Uterus (tissue), 4 donors: ENCODE results near the gene PTPN14. TPM values are rescaled to one million over a fixed set of nuclear protein-coding genes. Genes with fewer than 3 reads are reported as not detected.
"Not testable (repeated sequence)": the region's sequence is repeated elsewhere in the genome, so short reads cannot be mapped to it uniquely, and the experiment has no call there.

Experiments used
- DNase-seq, 2 donors: peaks; one replicate each; pipeline ENCODE4 v3.0.0-alpha.2; 2019 to 2020
- H3K27ac ChIP-seq, 2 donors: fragments of 200-600 bp; sonication (generic); 1 replicate in 1 of 2; 2 replicates in 1 of 2; pipeline ENCODE4 v1.5.1; 2016 to 2018
- H3K27me3 ChIP-seq, 2 donors: fragments of 200-600 bp; sonication (generic); one replicate each; pipeline ENCODE4 v1.5.1; 2018 to 2019; ENCODE audit warnings: control low read depth in 1 of 2
- H3K36me3 ChIP-seq, 2 donors: fragments of 200-600 bp; sonication (generic); one replicate each; pipeline ENCODE4 v1.5.1; 2019; ENCODE audit warnings: control low read depth in 1 of 2
- H3K4me1 ChIP-seq, 2 donors: fragments of 200-600 bp; sonication (generic); one replicate each; pipeline ENCODE4 v1.5.1; 2018 to 2019; ENCODE audit warnings: control low read depth in 1 of 2
- H3K4me3 ChIP-seq, 2 donors: fragments of 200-600 bp; sonication (generic); 1 replicate in 1 of 2; 2 replicates in 1 of 2; pipeline ENCODE4 v1.5.1; 2018 to 2019; ENCODE audit warnings: mild to moderate bottlenecking in 1 of 2
- H3K9me3 ChIP-seq, 2 donors: fragments of 200-600 bp; sonication (generic); one replicate each; pipeline ENCODE4 v1.5.1; 2019; ENCODE audit warnings: control low read depth in 1 of 2
- POLR2A ChIP-seq, 2 donors: fragments of 450-650 bp; IDR thresholded peaks; one replicate each; pipeline ENCODE4 v1.6.1; 2016; ENCODE audit warnings: antibody characterized with exemption in 2 of 2, mild to moderate bottlenecking in 1 of 2, moderate library complexity in 1 of 2
- intact Hi-C: fragments of 100-400 bp; cut with DNase I; formaldehyde crosslinking; loops from one replicate; pipeline ENCODE4 v1.15.1; 2023; ENCODE audit warnings: low total_unique reads
- total RNA-seq, 4 donors: library from RNA; depleted of rRNA in 3 of 4; stranded (reverse); fragments of >200 nt in 3 of 4; gene quantifications; one replicate each; pipeline versions ENCODE4 v1.1.0 to v1.2.4, GENCODE V29; 2014 to 2023
- TF ChIP-seq, protein P1 (sequence below), 4 experiments: fragments of 200-600 bp in 2 of 4; fragments of 450-650 bp in 2 of 4; sonication (generic) in 2 of 4; IDR thresholded peaks; one replicate each; pipeline ENCODE4 v1.5.1; 2016 to 2019; ENCODE audit warnings: antibody characterized with exemption in 4 of 4, mild to moderate bottlenecking in 2 of 4, moderate library complexity in 1 of 4
- donor health status: DM: yes; HTN: yes; CAD: no.

The PTPN14 gene
- total RNA-seq, 4 donors from 2014 or later = 13.2 to 78.0 (median 30.9) TPM

DNA sequence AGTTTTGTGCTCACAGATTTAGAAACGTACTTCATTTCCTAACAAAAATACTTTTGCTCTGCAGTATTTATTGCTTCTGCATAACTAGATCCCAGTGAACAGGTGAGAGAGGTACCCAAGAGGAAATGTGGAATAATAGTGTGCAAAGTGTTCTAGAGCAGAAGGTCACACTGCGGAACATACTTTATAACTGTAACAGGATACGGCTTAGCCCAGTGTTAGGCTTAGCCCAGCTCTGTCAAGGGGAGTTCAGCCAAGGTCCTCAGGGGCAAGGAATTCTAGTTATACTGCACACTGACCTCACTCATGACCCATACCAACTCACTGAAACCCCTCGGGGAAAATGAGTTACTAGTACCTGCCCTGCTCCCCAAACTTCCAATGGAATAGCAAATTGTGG lies 55.3 kb downstream of the PTPN14 start:
- no peaks in the 10 kb centered on the region for H3K4me1 ChIP-seq
- H3K27me3 ChIP-seq = no peaks in the 10 kb centered on the region
- TF ChIP-seq, protein P1, sequence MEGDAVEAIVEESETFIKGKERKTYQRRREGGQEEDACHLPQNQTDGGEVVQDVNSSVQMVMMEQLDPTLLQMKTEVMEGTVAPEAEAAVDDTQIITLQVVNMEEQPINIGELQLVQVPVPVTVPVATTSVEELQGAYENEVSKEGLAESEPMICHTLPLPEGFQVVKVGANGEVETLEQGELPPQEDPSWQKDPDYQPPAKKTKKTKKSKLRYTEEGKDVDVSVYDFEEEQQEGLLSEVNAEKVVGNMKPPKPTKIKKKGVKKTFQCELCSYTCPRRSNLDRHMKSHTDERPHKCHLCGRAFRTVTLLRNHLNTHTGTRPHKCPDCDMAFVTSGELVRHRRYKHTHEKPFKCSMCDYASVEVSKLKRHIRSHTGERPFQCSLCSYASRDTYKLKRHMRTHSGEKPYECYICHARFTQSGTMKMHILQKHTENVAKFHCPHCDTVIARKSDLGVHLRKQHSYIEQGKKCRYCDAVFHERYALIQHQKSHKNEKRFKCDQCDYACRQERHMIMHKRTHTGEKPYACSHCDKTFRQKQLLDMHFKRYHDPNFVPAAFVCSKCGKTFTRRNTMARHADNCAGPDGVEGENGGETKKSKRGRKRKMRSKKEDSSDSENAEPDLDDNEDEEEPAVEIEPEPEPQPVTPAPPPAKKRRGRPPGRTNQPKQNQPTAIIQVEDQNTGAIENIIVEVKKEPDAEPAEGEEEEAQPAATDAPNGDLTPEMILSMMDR (IDR thresholded peaks at IDR 0.05) = no peak
- no peak for TF ChIP-seq POLR2A (IDR thresholded peaks at IDR 0.05)
- peak overlapping the region in 1 of 2 donors; percentile 36 for H3K27ac ChIP-seq
- no peak overlapping the region for H3K4me3 ChIP-seq
- no peaks in the 10 kb centered on the region for H3K36me3 ChIP-seq
- intact Hi-C loops = no loop called here
- H3K9me3 ChIP-seq = no peaks in the 10 kb centered on the region
- no peak for DNase-seq

DNA sequence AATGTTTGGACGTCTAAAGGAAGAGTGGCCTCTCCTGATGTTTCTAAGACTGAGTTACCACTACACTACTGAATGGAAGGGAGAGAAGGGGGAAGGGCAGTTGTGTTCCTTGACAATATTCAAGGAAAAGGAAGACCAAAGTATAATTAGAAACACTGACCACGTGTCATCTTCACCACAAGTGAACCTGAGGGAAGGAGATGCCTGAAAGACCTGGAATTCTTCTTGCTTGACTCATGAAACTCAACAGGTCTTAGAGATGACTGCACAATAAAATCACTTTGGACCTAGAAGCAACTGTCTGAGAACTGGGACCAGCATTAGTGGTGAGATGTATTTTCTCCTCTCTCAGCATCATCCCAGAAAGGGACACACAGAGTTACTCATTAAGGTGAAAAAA lies 56.7 kb downstream of the PTPN14 start:
- TF ChIP-seq, protein P1 (IDR thresholded peaks at IDR 0.05) = no peak
- TF ChIP-seq POLR2A (IDR thresholded peaks at IDR 0.05) = no peak
- H3K27ac ChIP-seq = peak overlapping the region in 1 of 2 donors; percentile 27
- intact Hi-C loops = no loop called here

DNA sequence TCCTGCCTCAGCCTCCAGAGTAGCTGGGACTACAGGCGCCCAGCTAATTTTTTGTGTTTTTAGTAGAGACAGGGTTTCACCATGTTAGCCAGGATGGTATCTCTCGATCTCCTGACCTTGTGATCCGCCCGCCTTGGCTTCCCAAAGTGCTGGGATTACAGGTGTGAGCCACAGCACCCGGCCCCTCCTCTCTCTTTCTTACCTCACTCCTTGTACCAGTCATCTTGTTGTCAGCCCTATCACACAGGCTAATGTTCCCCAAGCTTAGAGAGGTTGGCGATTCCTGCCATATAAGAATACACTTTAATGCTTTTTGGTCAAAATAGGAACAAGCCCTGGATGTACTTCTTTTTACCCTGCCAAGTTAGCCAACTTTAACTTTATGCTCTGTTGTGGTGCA lies 57.2 kb downstream of the PTPN14 start:
- H3K27me3 ChIP-seq, DNase-seq, intact Hi-C loops, H3K4me1 ChIP-seq, H3K9me3 ChIP-seq, H3K36me3 ChIP-seq, H3K4me3 ChIP-seq: not testable (repeated sequence)
- peak overlapping the region in 1 of 2 donors; percentile 27 for H3K27ac ChIP-seq

More for the DNA sequence above, 56.7 kb downstream of the PTPN14 start:
- Histone ChIP-seq H3K27me3 (no peaks in the 10 kb centered on the region), H3K36me3 (no peaks in the 10 kb centered on the region), H3K9me3 (no peaks in the 10 kb centered on the region), H3K4me1 (no peaks in the 10 kb centered on the region), H3K4me3 (no peak overlapping the region)
- no peak for DNase-seq

DNA sequence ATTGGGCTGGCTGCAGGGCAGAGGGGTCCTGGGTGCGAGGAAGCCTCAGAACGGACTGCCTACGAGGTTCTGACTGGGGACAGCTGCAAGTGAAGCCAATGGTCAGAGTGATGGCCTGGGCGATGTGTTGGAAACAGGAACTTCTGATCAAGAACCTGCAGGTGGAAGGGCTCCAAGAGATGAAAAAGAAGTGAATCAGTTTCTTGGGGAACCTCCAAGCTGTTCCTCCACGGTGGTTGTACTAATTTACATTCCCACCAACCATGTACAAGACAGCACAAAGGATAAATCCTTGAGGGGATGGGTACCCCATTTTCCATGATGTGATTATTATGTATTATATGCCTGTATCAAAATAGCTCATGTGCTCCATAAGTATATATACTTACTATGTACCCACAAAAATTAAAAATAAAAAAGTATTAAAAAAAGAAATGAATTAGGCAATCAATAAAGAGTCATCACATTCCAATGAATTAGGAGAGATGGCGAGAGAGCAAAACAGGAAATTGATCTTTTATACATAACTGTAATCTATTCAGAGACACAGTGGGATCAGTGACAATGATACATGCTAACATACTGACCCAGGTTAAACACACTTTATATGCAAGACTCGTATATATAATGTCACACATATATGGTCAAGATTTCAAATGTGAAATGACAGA lies 58.1 kb downstream of the PTPN14 start:
- Histone ChIP-seq H3K4me1 (no peaks in the 10 kb centered on the region), H3K9me3 (no peaks in the 10 kb centered on the region), H3K27ac (no peak overlapping the region), H3K27me3 (no peaks in the 10 kb centered on the region), H3K4me3 (no peak overlapping the region), H3K36me3 (no peaks in the 10 kb centered on the region)
- TF ChIP-seq, protein P1 (IDR thresholded peaks at IDR 0.05) = no peak
- no peak for TF ChIP-seq POLR2A (IDR thresholded peaks at IDR 0.05)
- no peak for DNase-seq
- intact Hi-C loops = no loop called here

DNA sequence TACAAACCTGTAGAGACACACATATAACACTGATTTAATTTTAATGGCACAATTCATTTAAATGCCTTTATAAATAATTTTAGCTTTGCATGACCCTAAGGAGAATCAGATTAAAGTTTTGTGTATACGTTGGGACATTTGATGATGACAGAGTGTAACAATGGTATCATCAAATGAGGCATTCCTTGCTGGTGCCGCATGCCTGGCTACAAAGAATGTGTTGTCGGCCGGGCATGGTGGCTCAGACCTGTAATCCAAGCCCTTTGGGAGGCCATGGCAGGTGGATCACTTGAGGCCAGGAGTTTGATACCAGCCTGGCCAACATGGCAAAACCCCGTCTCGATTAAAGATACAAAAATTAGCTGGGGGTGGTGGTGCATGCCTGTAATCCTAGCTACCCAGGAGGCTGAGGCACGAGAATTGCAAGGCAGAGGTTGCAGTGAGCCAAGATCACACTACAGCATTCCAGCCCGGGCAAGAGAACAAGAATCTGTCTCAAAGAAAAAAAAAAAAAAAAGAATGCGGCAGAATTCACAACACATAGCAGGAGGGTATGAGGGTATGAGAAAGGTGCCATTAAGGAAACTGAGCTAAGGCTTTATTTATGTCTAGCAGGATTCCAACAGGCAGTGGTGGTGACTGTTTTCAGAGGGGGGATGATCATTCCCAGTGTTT lies 58.9 kb downstream of the PTPN14 start:
- Histone ChIP-seq H3K36me3 (no peaks in the 10 kb centered on the region), H3K9me3 (no peaks in the 10 kb centered on the region), H3K4me3 (no peak overlapping the region), H3K27me3 (no peaks in the 10 kb centered on the region), H3K27ac (no peak overlapping the region), H3K4me1 (no peaks in the 10 kb centered on the region)
- intact Hi-C loops = no loop called here
- no peak for DNase-seq
- TF ChIP-seq, protein P1 (IDR thresholded peaks at IDR 0.05) = no peak
- TF ChIP-seq POLR2A (IDR thresholded peaks at IDR 0.05) = no peak
